CD14-positive monocyte (primary cell): ENCODE measurements around the gene PCGF6. TPM values are rescaled to one million over a fixed set of nuclear protein-coding genes. Genes with fewer than 3 reads are reported as not detected.

Experiments
- DNase-seq, 3 donors: peaks; one replicate each; pipeline ENCODE4 v3.0.0-alpha.2; 2011 to 2022
- H2AFZ ChIP-seq: 2 replicates; pipeline ENCODE4 v1.6.0; 2012; ENCODE audit warnings: mild to moderate bottlenecking, low read depth, low read length, inconsistent platforms; ENCODE audit not compliant: insufficient read depth, poor library complexity, severe bottlenecking
- H3K27ac ChIP-seq, 2 donors: 1 replicate in 1 of 2; 2 replicates in 1 of 2; pipeline ENCODE4 v1.5.1; 2012 to 2013; ENCODE audit warnings: low read length in 2 of 2, control low read depth in 1 of 2, inconsistent platforms in 1 of 2, low read depth in 1 of 2, mild to moderate bottlenecking in 1 of 2
- H3K27me3 ChIP-seq, 2 donors: one replicate each; pipeline versions ENCODE4 v1.6.0 to v1.6.1; 2011 to 2013; ENCODE audit warnings: low read length in 2 of 2; ENCODE audit not compliant: control insufficient read depth in 2 of 2, insufficient read depth in 2 of 2
- H3K36me3 ChIP-seq, 2 donors: replicated peaks in 1 of 2; 1 replicate in 1 of 2; 2 replicates in 1 of 2; pipeline versions ENCODE4 v1.5.1 to v1.6.1; 2012 to 2013; ENCODE audit warnings: low read length in 2 of 2, control low read depth in 1 of 2, inconsistent platforms in 1 of 2, mild to moderate bottlenecking in 1 of 2; ENCODE audit not compliant: insufficient read depth in 2 of 2, control insufficient read depth in 1 of 2
- H3K4me1 ChIP-seq, 2 donors: 1 replicate in 1 of 2; 2 replicates in 1 of 2; pipeline versions ENCODE4 v1.5.1 to v1.6.1; 2012 to 2013; ENCODE audit warnings: low read length in 2 of 2, control low read depth in 1 of 2, inconsistent platforms in 1 of 2, mild to moderate bottlenecking in 1 of 2, moderate library complexity in 1 of 2; ENCODE audit not compliant: insufficient read depth in 2 of 2, control insufficient read depth in 1 of 2
- H3K4me2 ChIP-seq: replicated peaks from 2 replicates; pipeline ENCODE3; 2012; ENCODE audit warnings: low read length, moderate library complexity, mild to moderate bottlenecking; ENCODE audit not compliant: poor library complexity, severe bottlenecking; ENCODE audit errors: extremely low read depth
- H3K4me3 ChIP-seq, 3 experiments: fragments of 200-600 bp in 1 of 3; sonication (generic) in 1 of 3; replicated peaks in 1 of 3; 1 replicate in 2 of 3; 2 replicates in 1 of 3; pipeline ENCODE4 v1.5.1; 2011 to 2013; ENCODE audit warnings: low read length in 3 of 3, mild to moderate bottlenecking in 3 of 3, control low read depth in 2 of 3, low read depth in 2 of 3, inconsistent platforms in 1 of 3, moderate library complexity in 1 of 3
- H3K79me2 ChIP-seq: 2 replicates; pipeline ENCODE4 v1.6.0; 2012; ENCODE audit warnings: mild to moderate bottlenecking, control low read depth, inconsistent platforms, low read length, moderate library complexity; ENCODE audit not compliant: insufficient read depth
- H3K9ac ChIP-seq: 2 replicates; pipeline ENCODE4 v1.6.0; 2017; ENCODE audit warnings: low read length, mild to moderate bottlenecking; ENCODE audit not compliant: insufficient read depth, poor library complexity, severe bottlenecking
- H3K9me3 ChIP-seq, 2 donors: replicated peaks in 1 of 2; 1 replicate in 1 of 2; 2 replicates in 1 of 2; pipeline versions ENCODE4 v1.5.1 to v1.6.1; 2012 to 2013; ENCODE audit warnings: low read length in 2 of 2, control low read depth in 1 of 2; ENCODE audit not compliant: control insufficient read depth in 1 of 2, insufficient read depth in 1 of 2
- H4K20me1 ChIP-seq: 2 replicates; pipeline ENCODE4 v1.6.0; 2012; ENCODE audit warnings: mild to moderate bottlenecking, low read length, control low read depth, moderate library complexity; ENCODE audit not compliant: insufficient read depth
- H3K27ac Mint-ChIP-seq, 7 donors: one replicate each; pipeline ENCODE4 v1.8.0; 2020; ENCODE audit warnings: mild to moderate bottlenecking in 7 of 7, mixed read lengths in 7 of 7, moderate library complexity in 6 of 7, inconsistent platforms in 2 of 7
- H3K27me3 Mint-ChIP-seq, 3 donors: one replicate each; pipeline ENCODE4 v1.8.0; 2021 to 2022; ENCODE audit warnings: low read depth in 3 of 3, mild to moderate bottlenecking in 3 of 3, mixed read lengths in 3 of 3, moderate library complexity in 3 of 3, inconsistent platforms in 1 of 3
- H3K36me3 Mint-ChIP-seq, 2 donors: one replicate each; pipeline ENCODE4 v1.8.0; 2020; ENCODE audit warnings: mixed read lengths in 2 of 2, inconsistent platforms in 1 of 2, mild to moderate bottlenecking in 1 of 2
- H3K4me1 Mint-ChIP-seq: one replicate; pipeline ENCODE4 v1.8.0; 2020; ENCODE audit warnings: mild to moderate bottlenecking, mixed read lengths
- H3K4me3 Mint-ChIP-seq, 2 donors: one replicate each; pipeline ENCODE4 v1.8.0; 2020; ENCODE audit warnings: mild to moderate bottlenecking in 2 of 2, mixed read lengths in 2 of 2, moderate library complexity in 1 of 2
- H3K9me3 Mint-ChIP-seq, 7 donors: one replicate each; pipeline ENCODE4 v1.8.0; 2020 to 2022; ENCODE audit warnings: mixed read lengths in 7 of 7, mild to moderate bottlenecking in 6 of 7, moderate library complexity in 6 of 7, inconsistent platforms in 2 of 7
- CTCF ChIP-seq: fragments of 200-600 bp; IDR thresholded peaks from one replicate; pipeline ENCODE4 v1.8.0; 2022; ENCODE audit warnings: antibody characterized with exemption, mild to moderate bottlenecking
- WGBS: methylation state at CpG from one replicate; pipeline ENCODE4 v1.1.5; 2013; ENCODE audit warnings: missing lambda C conversion rate; ENCODE audit not compliant: insufficient coverage; 5-methylcytosine and 5-hydroxymethylcytosine counted together
- intact Hi-C, 2 donors: fragments of 100-400 bp; cut with micrococcal nuclease; formaldehyde crosslinking; loops; one replicate each; pipeline versions ENCODE4 v1.15.0 to v1.15.1; 2023
- polyA plus RNA-seq, 3 donors: library from polyadenylated mRNA; depleted of rRNA in 1 of 3; unstranded in 2 of 3; stranded (reverse) in 1 of 3; fragments of 300-500 nt in 2 of 3; fragments of >200 nt in 1 of 3; fragmentation: Illumina TruSeq in 2 of 3; gene quantifications; 1 replicate in 2 of 3; 2 replicates in 1 of 3; pipeline ENCODE4 v1.2.3, GENCODE V29; 2012 to 2021

Gene PCGF6
- polyA plus RNA-seq, 3 donors = 3.4 to 6.2 (median 4.6) TPM

- H3K9me3 Mint-ChIP-seq = peaks cover 13 to 23% (median 21%) of the 10 kb centered on the region in 7 donors
- no peak overlapping the region for H3K9ac ChIP-seq
- H3K36me3 Mint-ChIP-seq = no peaks in the 10 kb centered on the region
Observed at GRCh38 chr10:103257812-103258211, 93.1 kb downstream of the PCGF6 start.

DNA sequence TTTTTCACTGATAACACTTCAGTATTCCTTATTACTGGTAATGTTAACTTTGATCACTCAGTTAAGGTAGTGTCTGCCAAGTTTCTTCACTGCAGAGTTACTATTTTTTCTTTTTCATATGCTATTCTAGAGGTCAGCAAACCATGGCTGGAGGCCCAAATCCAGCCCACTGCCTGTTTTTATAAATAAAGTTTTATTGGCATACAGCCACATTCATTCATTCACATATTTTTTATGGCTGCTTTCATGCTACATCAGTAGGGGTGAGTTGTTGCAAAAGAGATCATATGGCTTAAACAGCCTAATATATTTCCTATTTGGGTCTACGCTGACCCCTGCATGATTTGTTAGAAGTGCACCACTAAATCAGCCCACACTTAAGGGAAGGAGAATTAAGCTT lies 94.3 kb downstream of the PCGF6 start:
- no peak overlapping the region for H3K9ac ChIP-seq
- Mint-ChIP-seq H3K36me3 (no peaks in the 10 kb centered on the region), H3K4me1 (no peaks in the 10 kb centered on the region), H3K27me3 (peaks cover 3 to 6% (median 4%) of the 10 kb centered on the region in 3 donors), H3K27ac (no peak overlapping the region), H3K4me3 (no peak overlapping the region), H3K9me3 (peaks cover 13 to 27% (median 20%) of the 10 kb centered on the region in 7 donors)
- no peaks in the 10 kb centered on the region for H3K36me3 ChIP-seq
- H3K9me3 ChIP-seq = peaks cover 0 to 10% of the 10 kb centered on the region in 2 donors
- TF ChIP-seq CTCF = no peak
- no peak overlapping the region for H3K27ac ChIP-seq
- no CpG with 5 or more reads among the region's 1 CpG for WGBS
- H3K4me2 ChIP-seq = no peak overlapping the region
- intact Hi-C loops = no loop called here
- no peaks in the 10 kb centered on the region for H3K79me2 ChIP-seq
- no peaks in the 10 kb centered on the region for H3K4me1 ChIP-seq
- no peaks in the 10 kb centered on the region for H4K20me1 ChIP-seq
- DNase-seq = no peak
- H3K4me3 ChIP-seq = no peak overlapping the region
- no peak overlapping the region for H2AFZ ChIP-seq
- H3K27me3 ChIP-seq = no peaks in the 10 kb centered on the region

More at GRCh38 chr10:103257812-103258211, 93.1 kb downstream of the PCGF6 start:
- H3K4me1 Mint-ChIP-seq = no peaks in the 10 kb centered on the region
- Histone ChIP-seq H3K4me2 (no peak overlapping the region), H4K20me1 (no peaks in the 10 kb centered on the region), H3K4me1 (no peaks in the 10 kb centered on the region), H3K4me3 (no peak overlapping the region), H2AFZ (no peak overlapping the region), H3K79me2 (no peaks in the 10 kb centered on the region), H3K27me3 (peaks cover 0 to 3% of the 10 kb centered on the region in 2 donors), H3K27ac (no peak overlapping the region), H3K9me3 (peaks cover 0 to 10% of the 10 kb centered on the region in 2 donors), H3K36me3 (no peaks in the 10 kb centered on the region)
- H3K27ac Mint-ChIP-seq = no peak overlapping the region
- H3K27me3 Mint-ChIP-seq = peaks cover 3 to 11% (median 7%) of the 10 kb centered on the region in 3 donors
- no peak for TF ChIP-seq CTCF
- DNase-seq = no peak
- no peak overlapping the region for H3K4me3 Mint-ChIP-seq
- intact Hi-C loops = no loop called here
